Gastrocnemius medialis (tissue), 4 donors: ENCODE results near the gene LRRC71.

ENCODE experiments used
- POLR2A ChIP-seq, 2 donors: fragments of 450-650 bp; IDR thresholded peaks; one replicate each; pipeline ENCODE4 v1.6.1; 2017; ENCODE audit warnings: antibody characterized with exemption in 2 of 2, mild to moderate bottlenecking in 2 of 2, moderate library complexity in 2 of 2
- TF ChIP-seq, protein P1 (sequence below), 5 experiments: fragments of 450-650 bp in 3 of 5; fragments of 200-600 bp in 2 of 5; sonication (generic) in 2 of 5; IDR thresholded peaks in 4 of 5; conservative IDR thresholded peaks in 1 of 5; 1 replicate in 4 of 5; 2 replicates in 1 of 5; pipeline ENCODE4 v1.5.1; 2016 to 2019; ENCODE audit warnings: antibody characterized with exemption in 5 of 5, mild to moderate bottlenecking in 3 of 5, moderate library complexity in 3 of 5

GRCh38 chr1:156948708-156949107 lies 28.3 kb downstream of the LRRC71 start:
- TF ChIP-seq, protein P1, sequence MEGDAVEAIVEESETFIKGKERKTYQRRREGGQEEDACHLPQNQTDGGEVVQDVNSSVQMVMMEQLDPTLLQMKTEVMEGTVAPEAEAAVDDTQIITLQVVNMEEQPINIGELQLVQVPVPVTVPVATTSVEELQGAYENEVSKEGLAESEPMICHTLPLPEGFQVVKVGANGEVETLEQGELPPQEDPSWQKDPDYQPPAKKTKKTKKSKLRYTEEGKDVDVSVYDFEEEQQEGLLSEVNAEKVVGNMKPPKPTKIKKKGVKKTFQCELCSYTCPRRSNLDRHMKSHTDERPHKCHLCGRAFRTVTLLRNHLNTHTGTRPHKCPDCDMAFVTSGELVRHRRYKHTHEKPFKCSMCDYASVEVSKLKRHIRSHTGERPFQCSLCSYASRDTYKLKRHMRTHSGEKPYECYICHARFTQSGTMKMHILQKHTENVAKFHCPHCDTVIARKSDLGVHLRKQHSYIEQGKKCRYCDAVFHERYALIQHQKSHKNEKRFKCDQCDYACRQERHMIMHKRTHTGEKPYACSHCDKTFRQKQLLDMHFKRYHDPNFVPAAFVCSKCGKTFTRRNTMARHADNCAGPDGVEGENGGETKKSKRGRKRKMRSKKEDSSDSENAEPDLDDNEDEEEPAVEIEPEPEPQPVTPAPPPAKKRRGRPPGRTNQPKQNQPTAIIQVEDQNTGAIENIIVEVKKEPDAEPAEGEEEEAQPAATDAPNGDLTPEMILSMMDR (IDR thresholded peaks at IDR 0.05 in 4 of 5, conservative IDR thresholded peaks at IDR 0.05 in 1 of 5): no peak
- TF ChIP-seq POLR2A (IDR thresholded peaks at IDR 0.05): no peak
